ENCODE measurements around the gene RRAGD. TPM values are rescaled to one million over a fixed set of nuclear protein-coding genes. Genes with fewer than 3 reads are reported as not detected.

RRAGD gene
- total RNA-seq, 1 experiment from 2014 or later = 1.3 TPM

GRCh38 chr6:89368999-89369398 is 43.1 kb downstream of the RRAGD start:
- Mint-ChIP-seq H3K9me3 (ENCODE audit: low read depth, unreplicated experiment) (no peaks in the 10 kb centered on the region), H3K4me1 (ENCODE audit: low read depth, unreplicated experiment) (no peaks in the 10 kb centered on the region), H3K36me3 (ENCODE audit: insufficient read depth, unreplicated experiment) (no peaks in the 10 kb centered on the region), H3K27me3 (ENCODE audit: unreplicated experiment) (no peaks in the 10 kb centered on the region), H3K4me3 (ENCODE audit: low read depth, unreplicated experiment) (no peak overlapping the region), H3K27ac (ENCODE audit: unreplicated experiment) (no peak overlapping the region)
- peak; percentile 51 for DNase-seq
- TF ChIP-seq CTCF (IDR thresholded peaks at IDR 0.05; ENCODE audit: unreplicated experiment) = peak; percentile 47
- CTCF ChIA-PET = interaction anchor here (0.5 to 1.0 kb wide), 2 partner anchors 71 to 418 kb away, joined by 4 read pairs; no protein-coding TSS in a partner anchor
- intact Hi-C loops (cut with micrococcal nuclease; ENCODE audit: unreplicated experiment) = loop anchor here (1.0 to 5.0 kb wide), 6 partner anchors 57 to 386 kb away; no protein-coding TSS in a partner anchor
- BruUV-seq (replicated peaks) = no TSS peak

- no TSS peak for BruUV-seq (replicated peaks)
- H3K4me1 Mint-ChIP-seq (ENCODE audit: low read depth, unreplicated experiment) = no peaks in the 10 kb centered on the region
- CTCF ChIA-PET = interaction anchor here (1.0 to 1.5 kb wide), 2 partner anchors 70 to 287 kb away, joined by 3 to 4 read pairs; partner anchors contain the start of gene PNRC1
Measured at GRCh38 chr6:89368107-89368506, 44.0 kb downstream of the RRAGD start.

GRCh38 chr6:89364586-89364985 is 47.5 kb downstream of the RRAGD start:
- intact Hi-C loops (cut with micrococcal nuclease; ENCODE audit: unreplicated experiment) = no loop called here
- CTCF ChIA-PET = no interaction called here
- H3K27me3 Mint-ChIP-seq (ENCODE audit: unreplicated experiment) = no peaks in the 10 kb centered on the region
- no peak overlapping the region for H3K4me3 Mint-ChIP-seq (ENCODE audit: low read depth, unreplicated experiment)
- no peaks in the 10 kb centered on the region for H3K4me1 Mint-ChIP-seq (ENCODE audit: low read depth, unreplicated experiment)
- TF ChIP-seq CTCF (IDR thresholded peaks at IDR 0.05; ENCODE audit: unreplicated experiment) = no peak
- no peak overlapping the region for H3K27ac Mint-ChIP-seq (ENCODE audit: unreplicated experiment)
- no peaks in the 10 kb centered on the region for H3K36me3 Mint-ChIP-seq (ENCODE audit: insufficient read depth, unreplicated experiment)
- no TSS peak for BruUV-seq (replicated peaks)
- no peak for DNase-seq
- no peaks in the 10 kb centered on the region for H3K9me3 Mint-ChIP-seq (ENCODE audit: low read depth, unreplicated experiment)

More at GRCh38 chr6:89368107-89368506, 44.0 kb downstream of the RRAGD start:
- intact Hi-C loops (cut with micrococcal nuclease; ENCODE audit: unreplicated experiment) = loop anchor here (2.0 to 5.0 kb wide), 5 partner anchors 56 to 385 kb away; no protein-coding TSS in a partner anchor
- Mint-ChIP-seq H3K4me3 (ENCODE audit: low read depth, unreplicated experiment) (no peak overlapping the region), H3K9me3 (ENCODE audit: low read depth, unreplicated experiment) (no peaks in the 10 kb centered on the region), H3K27me3 (ENCODE audit: unreplicated experiment) (no peaks in the 10 kb centered on the region), H3K27ac (ENCODE audit: unreplicated experiment) (no peak overlapping the region), H3K36me3 (ENCODE audit: insufficient read depth, unreplicated experiment) (no peaks in the 10 kb centered on the region)
- TF ChIP-seq CTCF (IDR thresholded peaks at IDR 0.05; ENCODE audit: unreplicated experiment) = peak; percentile 51
- DNase-seq = peak; percentile 74

- H3K4me3 Mint-ChIP-seq (ENCODE audit: low read depth, unreplicated experiment) = no peak overlapping the region
- H3K9me3 Mint-ChIP-seq (ENCODE audit: low read depth, unreplicated experiment) = no peaks in the 10 kb centered on the region
- no peak overlapping the region for H3K27ac Mint-ChIP-seq (ENCODE audit: unreplicated experiment)
- BruUV-seq (replicated peaks) = no TSS peak
- H3K27me3 Mint-ChIP-seq (ENCODE audit: unreplicated experiment) = no peaks in the 10 kb centered on the region
- TF ChIP-seq CTCF (IDR thresholded peaks at IDR 0.05; ENCODE audit: unreplicated experiment) = no peak
- CTCF ChIA-PET = no interaction called here
- H3K4me1 Mint-ChIP-seq (ENCODE audit: low read depth, unreplicated experiment) = no peaks in the 10 kb centered on the region
- H3K36me3 Mint-ChIP-seq (ENCODE audit: insufficient read depth, unreplicated experiment) = no peaks in the 10 kb centered on the region
- intact Hi-C loops (cut with micrococcal nuclease; ENCODE audit: unreplicated experiment) = no loop called here
- no peak for DNase-seq
Measured at GRCh38 chr6:89361171-89361570, 50.9 kb downstream of the RRAGD start.

Data from Calu3 (cell line).